ENCODE data around the gene GP1BB. TPM values are rescaled to one million over a fixed set of nuclear protein-coding genes. Genes with fewer than 3 reads are reported as not detected.

Gene GP1BB
- total and polyA plus RNA-seq, 2 of the 4 experiments (the other 2 are of a cell fraction), result 0.18 to 1.5 TPM

DNA sequence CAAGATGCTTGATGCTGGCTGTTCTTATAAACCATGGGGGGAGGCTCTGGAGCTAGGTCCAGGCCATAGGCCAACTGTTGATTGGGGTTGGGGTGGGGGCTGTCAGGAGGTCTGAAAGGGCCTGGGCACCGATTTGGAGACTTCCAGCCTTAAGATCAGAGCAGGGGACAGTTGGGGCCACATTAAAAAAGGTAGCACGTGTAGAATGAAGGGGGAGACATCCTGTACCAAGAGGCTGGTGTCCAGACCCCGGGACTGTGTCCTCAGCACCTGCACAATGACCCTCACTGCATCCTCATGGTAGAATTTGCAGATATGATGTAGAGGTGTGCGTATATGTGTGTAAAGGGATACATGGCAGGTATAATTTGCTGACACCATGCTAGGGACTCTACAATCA is 24.8 kb downstream of the GP1BB start:
- no peak overlapping the region for H3K9ac ChIP-seq (ENCODE audit: low read depth, low read length)
- H3K4me1 ChIP-seq (ENCODE audit: control insufficient read depth, insufficient read depth, low read length), result peaks cover 9% of the 10 kb centered on the region
- no peak overlapping the region for H2BK20ac ChIP-seq (ENCODE audit: low read depth, low read length)
- no peaks in the 10 kb centered on the region for H3K36me3 ChIP-seq (ENCODE audit: control insufficient read depth, insufficient read depth, low read length)
- in situ Hi-C loops (cut with MboI; ENCODE audit: low sequenced_read_pairs), result no loop called here
- POLR2A ChIA-PET (ENCODE audit: unreplicated experiment), result no interaction called here
- TF ChIP-seq RCOR1 (IDR thresholded peaks at IDR 0.05; ENCODE audit: insufficient replicate concordance, low read length) (no peak), RFX5 (IDR thresholded peaks at IDR 0.05; ENCODE audit: low read depth, low read length) (no peak), CHD1 (IDR thresholded peaks at IDR 0.05; ENCODE audit: low read depth, low read length) (no peak)
- no peak overlapping the region for H4K8ac ChIP-seq (ENCODE audit: low read depth in 2 of 2, low read length in 2 of 2)
- BruUV-seq (replicated peaks), result no TSS peak
- no peaks in the 10 kb centered on the region for H3K9me3 ChIP-seq (ENCODE audit: control insufficient read depth, insufficient read depth, low read length)
- dilution Hi-C loops (cut with HindIII; ENCODE audit: low sequenced_read_pairs, unreplicated experiment), result no loop called here
- DNase-seq (no peak), ATAC-seq (ENCODE audit: low read depth) (no peak)
- no peak overlapping the region for H2AK9ac ChIP-seq (replicated peaks; ENCODE audit: low read depth, low read length, poor library complexity)
- H2AFZ ChIP-seq (replicated peaks; ENCODE audit: low read length, poor library complexity), result no peak overlapping the region
- H3K4ac ChIP-seq (ENCODE audit: low read depth, low read length), result no peak overlapping the region
- H2AK5ac ChIP-seq (ENCODE audit: low read depth, low read length), result no peak overlapping the region
- no CpG with 5 or more reads among the region's 4 CpGs for WGBS, 2 experiments (ENCODE audit: extremely low coverage in 2 of 2, insufficient read length in 1 of 2)
- no peak overlapping the region for H4K91ac ChIP-seq (ENCODE audit: insufficient read depth, low read depth, low read length)
- H3K79me1 ChIP-seq (ENCODE audit: low read depth in 1 of 2, low read length in 2 of 2), result no peaks in the 10 kb centered on the region
- no peaks in the 10 kb centered on the region for H4K20me1 ChIP-seq (ENCODE audit: insufficient read depth, low read length)
- H2BK15ac ChIP-seq (ENCODE audit: low read depth, low read length), result no peak overlapping the region
- H3K18ac ChIP-seq (ENCODE audit: low read depth, low read length), result no peak overlapping the region
- H2BK5ac ChIP-seq (ENCODE audit: low read depth, low read length, poor library complexity, severe bottlenecking), result no peak overlapping the region
- no peak overlapping the region for H3K27ac ChIP-seq (ENCODE audit: insufficient read depth, low read length)
- no peak overlapping the region for H3K4me2 ChIP-seq (ENCODE audit: low read depth, low read length)
- peaks cover 21% of the 10 kb centered on the region for H3K27me3 ChIP-seq (ENCODE audit: control insufficient read depth, insufficient read depth, low read length)
- no peak overlapping the region for H4K5ac ChIP-seq (ENCODE audit: low read depth, low read length)
- H3K4me3 ChIP-seq (ENCODE audit: insufficient read depth, low read depth, low read length), result no peak overlapping the region
- CTCF ChIA-PET, result no interaction called here
- H2BK120ac ChIP-seq (ENCODE audit: low read depth, low read length), result no peak overlapping the region
- H3K23ac ChIP-seq (ENCODE audit: low read depth, low read length), result no peak overlapping the region
- H3K9me1 ChIP-seq (ENCODE audit: insufficient read depth, low read length), result peaks cover 3% of the 10 kb centered on the region
- H3K14ac ChIP-seq (replicated peaks; ENCODE audit: low read depth, low read length), result no peak overlapping the region
- H3K56ac ChIP-seq (ENCODE audit: extremely low read depth, insufficient read depth, low read length), result no peak overlapping the region
- intact Hi-C loops (cut with micrococcal nuclease), result no loop called here

Data from IMR-90 (cell line).